ENCODE measurements around the gene FIGN. TPM values are rescaled to one million over a fixed set of nuclear protein-coding genes. Genes with fewer than 3 reads are reported as not detected.

Gene FIGN
- total and polyA plus RNA-seq, 2 donors (not counting 3 experiments of a cell fraction or from before 2014, with no cell fraction given): 1.8 to 8.1 TPM

DNA sequence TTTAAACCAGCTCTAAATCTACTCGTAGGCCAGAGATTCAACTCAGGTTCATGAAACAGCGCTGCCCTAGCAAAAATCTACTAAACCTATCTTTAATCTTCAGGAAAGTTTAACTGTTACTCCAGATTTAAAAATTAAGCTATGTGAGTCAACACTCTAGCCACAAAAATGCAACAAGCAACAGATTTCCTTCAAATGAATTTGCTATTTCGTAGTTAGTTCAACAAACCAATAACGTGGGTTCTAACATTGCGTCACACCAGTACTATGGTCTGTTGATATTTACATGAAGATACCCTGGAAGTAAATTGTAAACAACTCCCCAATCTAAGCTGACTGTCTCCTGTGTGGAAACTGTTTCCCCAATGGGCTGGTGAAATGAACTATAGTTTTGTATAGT, 71.2 kb downstream of the FIGN start:
- H3K4me3 ChIP-seq (replicated peaks in 1 of 3; ENCODE audit: insufficient read depth in 1 of 3, low read depth in 1 of 3, low read length in 3 of 3): no peak overlapping the region
- no peaks in the 10 kb centered on the region for H3K79me2 ChIP-seq (ENCODE audit: control insufficient read depth, insufficient read depth, low read length)
- no peak overlapping the region for H3K4me2 ChIP-seq (ENCODE audit: insufficient read depth, low read length)
- H3K27me3 ChIP-seq (ENCODE audit: control insufficient read depth in 2 of 2, insufficient read depth in 2 of 2, low read length in 2 of 2): no peaks in the 10 kb centered on the region
- H2AFZ ChIP-seq (ENCODE audit: low read depth, low read length): no peak overlapping the region
- dilution Hi-C loops (cut with MboI; ENCODE audit: extremely low pct_ligation_motif_present, low sequenced_read_pairs): no loop called here
- intact Hi-C loops (cut with micrococcal nuclease): loop anchor here (5.0 kb wide), 2 partner anchors 73 to 113 kb away; partner anchors contain the start of gene FIGN
- H3K36me3 ChIP-seq (ENCODE audit: control insufficient read depth in 2 of 2, extremely low read depth in 1 of 2, insufficient read depth in 2 of 2, low read length in 2 of 2): no peaks in the 10 kb centered on the region
- FAIRE-seq (no peak), DNase-seq (ENCODE audit: low read depth, low spot score) (no peak)
- CTCF ChIA-PET: interaction anchor here (0.6 kb wide), 1 partner anchor 838 kb away, joined by 3 read pairs; no protein-coding TSS in a partner anchor
- no peaks in the 10 kb centered on the region for H3K9me1 ChIP-seq (replicated peaks; ENCODE audit: control insufficient read depth, extremely low read depth, insufficient read depth, low read length)
- no TSS peak for BruUV-seq (replicated peaks)
- no peak overlapping the region for H3K9ac ChIP-seq (replicated peaks; ENCODE audit: extremely low read depth, insufficient read depth, low read length)
- no peaks in the 10 kb centered on the region for H4K20me1 ChIP-seq (replicated peaks; ENCODE audit: control insufficient read depth, extremely low read depth, insufficient read depth, low read length)
- no peaks in the 10 kb centered on the region for H3K9me3 ChIP-seq (replicated peaks; ENCODE audit: control insufficient read depth, insufficient read depth, low read length)
- no peak for TF ChIP-seq FOS (IDR thresholded peaks at IDR 0.05; ENCODE audit: borderline replicate concordance, insufficient read depth, low read length)
- no peak for TF ChIP-seq POLR2AphosphoS5 (IDR thresholded peaks at IDR 0.05; ENCODE audit: insufficient read depth, low read depth, low read length)
- TF ChIP-seq, protein P1, sequence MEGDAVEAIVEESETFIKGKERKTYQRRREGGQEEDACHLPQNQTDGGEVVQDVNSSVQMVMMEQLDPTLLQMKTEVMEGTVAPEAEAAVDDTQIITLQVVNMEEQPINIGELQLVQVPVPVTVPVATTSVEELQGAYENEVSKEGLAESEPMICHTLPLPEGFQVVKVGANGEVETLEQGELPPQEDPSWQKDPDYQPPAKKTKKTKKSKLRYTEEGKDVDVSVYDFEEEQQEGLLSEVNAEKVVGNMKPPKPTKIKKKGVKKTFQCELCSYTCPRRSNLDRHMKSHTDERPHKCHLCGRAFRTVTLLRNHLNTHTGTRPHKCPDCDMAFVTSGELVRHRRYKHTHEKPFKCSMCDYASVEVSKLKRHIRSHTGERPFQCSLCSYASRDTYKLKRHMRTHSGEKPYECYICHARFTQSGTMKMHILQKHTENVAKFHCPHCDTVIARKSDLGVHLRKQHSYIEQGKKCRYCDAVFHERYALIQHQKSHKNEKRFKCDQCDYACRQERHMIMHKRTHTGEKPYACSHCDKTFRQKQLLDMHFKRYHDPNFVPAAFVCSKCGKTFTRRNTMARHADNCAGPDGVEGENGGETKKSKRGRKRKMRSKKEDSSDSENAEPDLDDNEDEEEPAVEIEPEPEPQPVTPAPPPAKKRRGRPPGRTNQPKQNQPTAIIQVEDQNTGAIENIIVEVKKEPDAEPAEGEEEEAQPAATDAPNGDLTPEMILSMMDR (IDR thresholded peaks at IDR 0.05; ENCODE audit: extremely low read depth in 1 of 2, insufficient read depth in 1 of 2, low read depth in 1 of 2, low read length in 2 of 2): no peak
- TF ChIP-seq JUN (IDR thresholded peaks at IDR 0.05; ENCODE audit: borderline replicate concordance, insufficient read depth, insufficient read length, low read depth): no peak
- POLR2A ChIA-PET: no interaction called here
- peaks cover 28% of the 10 kb centered on the region for H3K4me1 ChIP-seq (ENCODE audit: control insufficient read depth, extremely low read depth, insufficient read depth, low read length)
- no peak overlapping the region for H3K27ac ChIP-seq (ENCODE audit: insufficient read depth, low read depth, low read length)

DNA sequence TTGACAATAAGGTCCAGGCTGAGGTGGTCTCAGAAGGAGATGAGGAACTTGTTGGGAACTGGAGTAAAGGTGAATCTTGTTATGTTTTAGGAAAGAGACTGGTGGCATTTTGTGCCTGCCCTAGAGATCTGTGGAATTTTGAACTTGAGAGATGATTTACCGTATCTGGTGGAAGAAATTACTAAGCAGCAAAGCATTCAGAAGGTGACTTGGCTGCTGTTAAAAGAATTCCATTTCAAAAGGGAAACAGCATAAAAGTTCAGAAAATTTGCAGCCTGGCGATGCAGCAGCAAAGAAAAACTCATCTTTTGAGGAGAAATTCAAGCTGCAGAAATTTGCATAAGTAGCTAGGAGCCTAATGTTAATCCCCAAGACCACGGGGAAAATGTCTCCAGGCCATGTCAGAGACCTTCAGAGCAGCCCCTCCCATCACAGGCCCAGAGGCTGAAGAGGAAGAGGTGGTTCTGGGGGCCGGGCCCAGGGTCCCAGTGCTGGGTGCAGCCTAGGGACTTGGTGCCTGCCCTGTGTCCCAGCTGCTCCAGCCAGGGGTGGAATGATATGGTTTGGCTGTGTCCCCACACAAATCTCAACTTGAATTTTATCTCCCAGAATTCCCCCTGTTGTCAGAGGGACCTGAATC, 73.5 kb downstream of the FIGN start:
- Histone ChIP-seq H3K9me1 (replicated peaks; ENCODE audit: control insufficient read depth, extremely low read depth, insufficient read depth, low read length) (no peaks in the 10 kb centered on the region), H3K36me3 (ENCODE audit: control insufficient read depth in 2 of 2, extremely low read depth in 1 of 2, insufficient read depth in 2 of 2, low read length in 2 of 2) (no peaks in the 10 kb centered on the region), H3K9ac (replicated peaks; ENCODE audit: extremely low read depth, insufficient read depth, low read length) (no peak overlapping the region), H4K20me1 (replicated peaks; ENCODE audit: control insufficient read depth, extremely low read depth, insufficient read depth, low read length) (no peaks in the 10 kb centered on the region), H3K79me2 (ENCODE audit: control insufficient read depth, insufficient read depth, low read length) (no peaks in the 10 kb centered on the region), H3K9me3 (replicated peaks; ENCODE audit: control insufficient read depth, insufficient read depth, low read length) (no peaks in the 10 kb centered on the region), H3K4me2 (ENCODE audit: insufficient read depth, low read length) (no peak overlapping the region), H3K4me3 (replicated peaks in 1 of 3; ENCODE audit: insufficient read depth in 1 of 3, low read depth in 1 of 3, low read length in 3 of 3) (no peak overlapping the region), H2AFZ (ENCODE audit: low read depth, low read length) (no peak overlapping the region), H3K27ac (ENCODE audit: insufficient read depth, low read depth, low read length) (no peak overlapping the region), H3K4me1 (ENCODE audit: control insufficient read depth, extremely low read depth, insufficient read depth, low read length) (peaks cover 23% of the 10 kb centered on the region), H3K27me3 (ENCODE audit: control insufficient read depth in 2 of 2, insufficient read depth in 2 of 2, low read length in 2 of 2) (no peaks in the 10 kb centered on the region)
- ChIA-PET CTCF (interaction anchor here (1.4 kb wide), 1 partner anchor 9 kb away, joined by 4 read pairs; no protein-coding TSS in a partner anchor), POLR2A (no interaction called here)
- TF ChIP-seq POLR2A (IDR thresholded peaks at IDR 0.05; ENCODE audit: low read depth, low read length) (no peak), EZH2 (IDR thresholded peaks at IDR 0.05; ENCODE audit: borderline replicate concordance, low read depth, low read length, severe bottlenecking) (no peak), GATA2 (IDR thresholded peaks at IDR 0.05; ENCODE audit: insufficient read depth, insufficient read length, low read depth, low read length) (no peak), FOS (IDR thresholded peaks at IDR 0.05; ENCODE audit: borderline replicate concordance, insufficient read depth, low read length) (no peak), POLR2AphosphoS5 (IDR thresholded peaks at IDR 0.05; ENCODE audit: insufficient read depth, low read depth, low read length) (no peak)
- TF ChIP-seq, protein P1 (IDR thresholded peaks at IDR 0.05; ENCODE audit: extremely low read depth in 1 of 2, insufficient read depth in 1 of 2, low read depth in 1 of 2, low read length in 2 of 2): no peak
- TF ChIP-seq, protein P2, sequence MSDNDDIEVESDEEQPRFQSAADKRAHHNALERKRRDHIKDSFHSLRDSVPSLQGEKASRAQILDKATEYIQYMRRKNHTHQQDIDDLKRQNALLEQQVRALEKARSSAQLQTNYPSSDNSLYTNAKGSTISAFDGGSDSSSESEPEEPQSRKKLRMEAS (IDR thresholded peaks at IDR 0.05; ENCODE audit: insufficient read depth, insufficient read length): no peak
- BruUV-seq (replicated peaks): no TSS peak
- DNase-seq (ENCODE audit: low read depth, low spot score) (no peak), FAIRE-seq (no peak)
- dilution Hi-C loops (cut with MboI; ENCODE audit: extremely low pct_ligation_motif_present, low sequenced_read_pairs) (no loop called here), intact Hi-C loops (cut with micrococcal nuclease) (no loop called here)
